HT1080 (cell line): ENCODE data around the gene MET. TPM values are rescaled to one million over a fixed set of nuclear protein-coding genes. Genes with fewer than 3 reads are reported as not detected.

Experiments used
- DNase-seq: peaks from one replicate; pipeline ENCODE4 v3.0.0-alpha.2; 2015; ENCODE audit warnings: low read depth
- total RNA-seq: library from RNA; depleted of rRNA; stranded (reverse); fragments of >200 nt; shearing (Covaris generic); gene quantifications from 2 replicates; pipeline ENCODE4 v1.2.3, GENCODE V29; 2014

The MET gene
- total RNA-seq, 1 experiment from 2014 or later: 124 TPM

- no peak for DNase-seq
These were observed 109.6 kb downstream of the MET start for GRCh38 chr7:116781584-116781983.

- DNase-seq: no peak
These were observed 110.2 kb downstream of the MET start for GRCh38 chr7:116782177-116782711.

- no peak for DNase-seq
These were observed 111.8 kb downstream of the MET start for GRCh38 chr7:116783666-116784318.

GRCh38 chr7:116784647-116785046, 112.7 kb downstream of the MET start:
- DNase-seq: no peak

- no peak for DNase-seq
These were observed 113.8 kb downstream of the MET start for GRCh38 chr7:116785843-116786242.

- peak; percentile 70 for DNase-seq
These were observed 114.9 kb downstream of the MET start for GRCh38 chr7:116786791-116787443.

GRCh38 chr7:116787881-116788280, 115.9 kb downstream of the MET start:
- DNase-seq: no peak

GRCh38 chr7:116788572-116789197, 116.7 kb downstream of the MET start:
- no peak for DNase-seq

GRCh38 chr7:116790025-116790424, 118.0 kb downstream of the MET start:
- no peak for DNase-seq

- no peak for DNase-seq
These were observed 120.8 kb downstream of the MET start for GRCh38 chr7:116792813-116793212.

- no peak for DNase-seq
These were observed 121.9 kb downstream of the MET start for GRCh38 chr7:116793795-116794340.

- DNase-seq: no peak
These were observed 124.5 kb downstream of the MET start for GRCh38 chr7:116796471-116796870.

- no peak for DNase-seq
These were observed 125.6 kb downstream of the MET start for GRCh38 chr7:116797612-116798011.

GRCh38 chr7:116798232-116798631, 126.2 kb downstream of the MET start:
- DNase-seq: no peak

- no peak for DNase-seq
These were observed 127.9 kb downstream of the MET start for GRCh38 chr7:116799916-116800315.

GRCh38 chr7:116800594-116800993, 128.6 kb downstream of the MET start:
- DNase-seq: no peak

GRCh38 chr7:116801092-116801710, 129.2 kb downstream of the MET start:
- peak; percentile 63 for DNase-seq

- DNase-seq: no peak
These were observed 130.2 kb downstream of the MET start for GRCh38 chr7:116802144-116802745.

- DNase-seq: peak; percentile 34
These were observed 130.8 kb downstream of the MET start for GRCh38 chr7:116802746-116803152.

- no peak for DNase-seq
These were observed 132.5 kb downstream of the MET start for GRCh38 chr7:116804471-116804870.

GRCh38 chr7:116805100-116805544, 133.1 kb downstream of the MET start:
- DNase-seq: no peak
